ENCODE results near the gene TPRX1. TPM values are rescaled to one million over a fixed set of nuclear protein-coding genes. Genes with fewer than 3 reads are reported as not detected.

The TPRX1 gene
- total and polyA plus RNA-seq, 2 of the 4 experiments (the other 2 are of a cell fraction), result not detected

GRCh38 chr19:47760632-47760999, 43.7 kb downstream of the TPRX1 start:
- Histone ChIP-seq H4K8ac (ENCODE audit: low read depth in 2 of 2, low read length in 2 of 2) (no peak overlapping the region), H3K14ac (replicated peaks; ENCODE audit: low read depth, low read length) (no peak overlapping the region), H4K91ac (ENCODE audit: insufficient read depth, low read depth, low read length) (no peak overlapping the region), H4K5ac (ENCODE audit: low read depth, low read length) (no peak overlapping the region), H3K56ac (ENCODE audit: extremely low read depth, insufficient read depth, low read length) (no peak overlapping the region), H3K9me3 (ENCODE audit: control insufficient read depth, insufficient read depth, low read length) (no peaks in the 10 kb centered on the region), H3K4me1 (ENCODE audit: control insufficient read depth, insufficient read depth, low read length) (no peaks in the 10 kb centered on the region), H3K36me3 (ENCODE audit: control insufficient read depth, insufficient read depth, low read length) (peaks cover 38% of the 10 kb centered on the region), H3K27me3 (ENCODE audit: control insufficient read depth, insufficient read depth, low read length) (no peaks in the 10 kb centered on the region), H3K9ac (ENCODE audit: low read depth, low read length) (no peak overlapping the region), H4K20me1 (ENCODE audit: insufficient read depth, low read length) (no peaks in the 10 kb centered on the region), H3K27ac (ENCODE audit: insufficient read depth, low read length) (no peak overlapping the region), H2BK5ac (ENCODE audit: low read depth, low read length, poor library complexity, severe bottlenecking) (no peak overlapping the region), H3K4me3 (ENCODE audit: insufficient read depth, low read depth, low read length) (no peak overlapping the region), H2BK20ac (ENCODE audit: low read depth, low read length) (no peak overlapping the region), H3K18ac (ENCODE audit: low read depth, low read length) (no peak overlapping the region), H3K9me1 (ENCODE audit: insufficient read depth, low read length) (no peaks in the 10 kb centered on the region), H2BK120ac (ENCODE audit: low read depth, low read length) (no peak overlapping the region), H3K23ac (ENCODE audit: low read depth, low read length) (no peak overlapping the region), H3K79me1 (ENCODE audit: low read depth in 1 of 2, low read length in 2 of 2) (no peaks in the 10 kb centered on the region; a peak in 1 of 4 replicates), H2BK15ac (ENCODE audit: low read depth, low read length) (no peak overlapping the region), H2AK9ac (replicated peaks; ENCODE audit: low read depth, low read length, poor library complexity) (no peak overlapping the region), H3K4me2 (ENCODE audit: low read depth, low read length) (no peak overlapping the region), H3K4ac (ENCODE audit: low read depth, low read length) (no peak overlapping the region), H2AFZ (replicated peaks; ENCODE audit: low read length, poor library complexity) (no peak overlapping the region), H2AK5ac (ENCODE audit: low read depth, low read length) (no peak overlapping the region)
- CTCF ChIA-PET, result no interaction called here
- ATAC-seq (ENCODE audit: low read depth), result no peak
- in situ Hi-C loops (cut with MboI; ENCODE audit: low sequenced_read_pairs) (no loop called here), intact Hi-C loops (cut with micrococcal nuclease) (no loop called here), dilution Hi-C loops (cut with HindIII; ENCODE audit: low sequenced_read_pairs, unreplicated experiment) (no loop called here)
- DNase-seq, result no peak
- TF ChIP-seq MAFK (IDR thresholded peaks at IDR 0.05; ENCODE audit: low read depth, low read length) (no peak), RFX5 (IDR thresholded peaks at IDR 0.05; ENCODE audit: low read depth, low read length) (no peak), USF2 (IDR thresholded peaks at IDR 0.05; ENCODE audit: low read depth, low read length) (no peak), POLR2A (IDR thresholded peaks at IDR 0.05; ENCODE audit: low read depth, low read length) (no peak), RCOR1 (IDR thresholded peaks at IDR 0.05; ENCODE audit: insufficient replicate concordance, low read length) (no peak), CTCF (conservative IDR thresholded peaks at IDR 0.05; ENCODE audit: low read depth, low read length) (no peak), ELK1 (IDR thresholded peaks at IDR 0.05; ENCODE audit: borderline replicate concordance, low read depth, low read length) (no peak), CHD1 (IDR thresholded peaks at IDR 0.05; ENCODE audit: low read depth, low read length) (no peak), BHLHE40 (IDR thresholded peaks at IDR 0.05; ENCODE audit: low read depth, low read length) (no peak), NFE2L2 (IDR thresholded peaks at IDR 0.05; ENCODE audit: low read depth, low read length) (no peak)
- BruUV-seq (replicated peaks), result no TSS peak
- no CpG with 5 or more reads among the region's 5 CpGs for WGBS, 2 experiments (ENCODE audit: extremely low coverage in 2 of 2, insufficient read length in 1 of 2)
- POLR2A ChIA-PET (ENCODE audit: unreplicated experiment), result no interaction called here

Data from IMR-90 (cell line).